Measurements from ENCODE around the gene HOOK2.

HOOK2 gene

GRCh38 chr19:12793290-12794195 lies 18.2 kb upstream of the HOOK2 start:
- DNase-seq (ENCODE audit: low spot score) = peak; percentile 99

DNA sequence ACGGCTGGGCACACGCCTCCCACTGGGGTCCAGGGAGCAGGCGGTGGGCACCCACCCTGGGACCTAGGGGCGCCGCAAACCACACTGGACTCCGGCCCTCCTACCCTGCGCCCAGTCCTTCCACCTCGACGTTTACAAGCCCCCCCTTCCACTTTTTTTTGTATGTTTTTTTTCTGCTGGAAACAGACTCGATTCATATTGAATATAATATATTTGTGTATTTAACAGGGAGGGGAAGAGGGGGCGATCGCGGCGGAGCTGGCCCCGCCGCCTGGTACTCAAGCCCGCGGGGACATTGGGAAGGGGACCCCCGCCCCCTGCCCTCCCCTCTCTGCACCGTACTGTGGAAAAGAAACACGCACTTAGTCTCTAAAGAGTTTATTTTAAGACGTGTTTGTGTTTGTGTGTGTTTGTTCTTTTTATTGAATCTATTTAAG lies 17.5 kb upstream of the HOOK2 start:
- no peak for DNase-seq (ENCODE audit: low spot score)

- DNase-seq (ENCODE audit: low spot score) = peak; percentile 80
These were observed 16.9 kb upstream of the HOOK2 start for GRCh38 chr19:12792051-12792852.

- DNase-seq (ENCODE audit: low spot score) = peak; percentile 96
These were observed 16.1 kb upstream of the HOOK2 start, which contains the start of gene JUNB for GRCh38 chr19:12791345-12792050. TSS of gene JUNB (plus strand) at chr19:12791486. CDS start at chr19:12791772, 286 bp downstream.

DNA sequence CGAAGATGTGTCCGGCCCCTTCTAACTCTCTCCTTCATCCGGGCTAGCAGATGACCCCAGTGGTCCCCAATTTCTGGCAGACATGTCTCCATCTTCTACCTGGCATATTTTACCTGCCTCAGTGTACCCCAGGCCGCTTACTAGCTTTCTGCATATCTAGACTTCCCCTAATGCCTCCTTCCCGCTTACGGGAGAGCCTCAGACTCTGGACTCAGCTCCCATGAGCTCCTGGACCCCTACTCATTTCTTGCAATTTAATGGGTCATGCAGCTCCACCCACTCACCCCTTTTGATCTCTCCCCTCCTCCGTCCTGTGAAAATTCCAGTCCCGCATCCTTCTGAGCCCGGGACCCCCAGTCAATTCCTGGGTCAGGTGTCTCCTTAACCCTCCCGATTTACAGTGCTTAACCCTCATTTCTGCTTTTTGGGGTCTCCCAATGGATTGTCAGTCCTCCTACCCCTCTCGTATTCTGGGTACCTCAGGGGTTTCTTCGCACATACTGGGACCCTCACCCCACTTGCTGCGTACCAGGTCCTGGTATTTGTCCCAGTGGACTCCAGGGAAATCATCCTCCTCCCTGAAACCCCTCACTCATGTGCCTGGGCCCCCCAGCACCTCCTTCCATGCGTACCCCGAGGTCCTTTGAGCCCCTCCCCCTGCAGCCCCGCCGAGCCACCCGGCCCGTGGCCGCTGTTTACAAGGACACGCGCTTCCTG lies 15.4 kb upstream of the HOOK2 start:
- DNase-seq (ENCODE audit: low spot score) = peak; percentile 68

- DNase-seq (ENCODE audit: low spot score) = peak; percentile 97
These were observed 14.7 kb upstream of the HOOK2 start for GRCh38 chr19:12789904-12790619.

DNA sequence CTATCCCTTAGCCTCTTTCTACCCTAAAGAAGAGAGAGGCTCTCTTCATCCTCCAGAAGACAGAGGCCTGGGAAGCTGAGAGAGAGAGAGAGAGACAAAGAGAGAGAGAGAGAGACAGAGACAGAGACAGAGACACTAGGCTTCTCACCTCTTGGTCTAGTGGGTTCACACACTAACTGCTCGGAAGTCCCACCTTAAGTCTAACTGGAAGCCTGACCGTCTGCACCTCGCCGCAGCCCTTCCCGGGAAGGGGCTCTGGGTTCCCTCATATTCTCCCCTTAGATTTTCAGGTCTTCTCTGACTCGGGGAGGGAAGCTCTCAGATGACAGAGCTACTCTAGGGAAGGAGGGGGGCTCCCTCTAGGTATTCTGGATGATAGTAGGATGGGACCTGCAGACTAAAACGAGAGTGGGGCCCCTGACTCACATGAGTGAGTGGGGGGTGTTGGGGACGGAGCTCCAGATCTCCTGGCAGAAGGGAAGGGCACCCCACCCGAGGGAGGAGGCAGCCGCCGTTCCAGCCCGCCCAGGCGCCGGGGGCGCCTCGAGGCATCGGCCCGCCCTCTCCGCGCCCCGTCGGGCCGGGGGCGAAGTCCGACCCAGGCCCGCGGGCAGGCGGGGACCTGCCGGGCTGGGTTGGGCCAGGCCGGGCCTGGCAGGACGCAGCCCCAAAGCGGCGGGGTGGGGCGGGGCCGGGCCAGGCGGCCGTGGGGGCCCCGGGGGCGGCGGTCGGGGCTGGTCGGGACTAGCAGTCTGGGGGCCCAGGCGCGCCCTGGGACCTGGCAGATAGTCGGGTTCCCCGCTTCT lies 13.9 kb upstream of the HOOK2 start:
- DNase-seq (ENCODE audit: low spot score) = peak; percentile 68

DNA sequence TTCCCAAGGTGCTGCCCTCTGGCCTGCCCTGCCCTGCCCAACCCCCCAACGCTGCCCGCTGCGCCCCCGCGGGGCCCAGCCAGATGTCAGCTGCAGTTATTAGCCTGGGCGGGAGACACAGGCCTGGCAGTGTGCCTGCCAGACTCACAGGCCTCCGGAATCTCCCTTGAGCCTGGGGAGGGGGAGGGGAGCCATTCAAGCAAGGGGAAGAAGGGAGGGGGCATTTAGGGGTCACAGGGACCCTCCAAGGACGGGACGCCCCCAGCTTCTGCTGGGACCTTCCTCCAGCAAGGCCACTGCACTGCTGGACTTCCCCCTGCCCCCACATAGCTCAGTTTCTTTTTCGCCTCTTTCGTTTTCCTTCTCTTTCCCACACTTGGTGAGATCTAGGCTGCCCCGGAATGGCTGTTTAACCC lies 13.3 kb upstream of the HOOK2 start:
- peak; percentile 83 for DNase-seq (ENCODE audit: low spot score)

DNA sequence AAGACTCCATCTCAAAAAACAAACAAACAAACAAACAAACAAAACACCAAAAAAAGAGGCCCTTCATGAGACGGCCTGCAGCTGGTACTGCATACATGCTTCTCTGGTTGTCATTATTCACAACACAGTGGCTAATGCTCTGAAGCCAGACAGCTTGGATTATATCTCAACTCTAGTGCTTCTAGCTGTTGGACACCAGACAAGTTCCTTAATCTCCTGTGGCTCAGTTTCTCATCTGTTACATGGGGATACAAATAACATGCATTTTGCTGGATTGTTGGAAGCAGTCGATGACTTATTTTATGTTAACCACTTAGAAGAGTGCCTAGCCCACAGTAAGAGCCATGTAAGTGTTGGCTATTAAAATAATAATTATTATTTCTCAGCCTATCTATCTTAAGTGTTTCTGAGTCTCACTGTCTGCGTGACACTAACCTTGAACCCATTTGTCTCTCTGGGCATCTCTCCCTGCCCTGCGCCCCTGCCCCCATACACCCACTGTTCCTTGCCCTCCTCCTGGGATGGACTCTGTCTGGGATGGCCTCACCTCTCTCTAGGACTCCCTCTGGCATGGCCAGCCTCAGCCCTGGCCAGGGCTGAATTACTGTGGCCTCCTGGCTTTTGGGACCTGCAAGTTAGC lies 12.8 kb upstream of the HOOK2 start:
- DNase-seq (ENCODE audit: low spot score) = peak; percentile 58

- DNase-seq (ENCODE audit: low spot score) = no peak
These were observed 12.1 kb upstream of the HOOK2 start for GRCh38 chr19:12787458-12787857.

GRCh38 chr19:12786952-12787351 lies 11.6 kb upstream of the HOOK2 start:
- peak; percentile 40 for DNase-seq (ENCODE audit: low spot score)

GRCh38 chr19:12786141-12786870 lies 11.0 kb upstream of the HOOK2 start:
- peak; percentile 61 for DNase-seq (ENCODE audit: low spot score)

- peak; percentile 62 for DNase-seq (ENCODE audit: low spot score)
These were observed 10.2 kb upstream of the HOOK2 start for GRCh38 chr19:12785431-12786031.

- DNase-seq (ENCODE audit: low spot score) = no peak
These were observed 9.6 kb upstream of the HOOK2 start for GRCh38 chr19:12784871-12785430.

DNA sequence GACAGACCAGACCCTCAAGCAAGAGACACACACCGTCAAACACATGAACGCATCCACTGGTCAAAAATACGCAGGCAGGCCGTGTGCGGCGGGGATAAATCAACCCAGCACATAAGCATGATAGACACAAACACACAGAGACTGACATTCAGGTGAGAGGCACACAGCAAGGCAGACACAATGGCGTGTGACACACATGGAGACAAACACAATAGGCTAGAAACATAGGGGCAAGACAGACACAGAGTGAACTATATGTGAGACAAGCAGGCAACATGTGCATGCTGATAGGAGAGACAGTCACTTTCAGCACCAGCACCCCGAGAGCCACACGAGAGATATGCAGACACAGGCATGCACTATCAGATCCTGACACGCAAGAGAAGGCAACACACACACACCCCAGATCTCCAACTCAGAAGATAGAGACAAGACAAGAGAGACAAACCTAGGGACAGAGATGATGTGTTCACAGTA lies 9.1 kb upstream of the HOOK2 start:
- DNase-seq (ENCODE audit: low spot score) = peak; percentile 78

DNA sequence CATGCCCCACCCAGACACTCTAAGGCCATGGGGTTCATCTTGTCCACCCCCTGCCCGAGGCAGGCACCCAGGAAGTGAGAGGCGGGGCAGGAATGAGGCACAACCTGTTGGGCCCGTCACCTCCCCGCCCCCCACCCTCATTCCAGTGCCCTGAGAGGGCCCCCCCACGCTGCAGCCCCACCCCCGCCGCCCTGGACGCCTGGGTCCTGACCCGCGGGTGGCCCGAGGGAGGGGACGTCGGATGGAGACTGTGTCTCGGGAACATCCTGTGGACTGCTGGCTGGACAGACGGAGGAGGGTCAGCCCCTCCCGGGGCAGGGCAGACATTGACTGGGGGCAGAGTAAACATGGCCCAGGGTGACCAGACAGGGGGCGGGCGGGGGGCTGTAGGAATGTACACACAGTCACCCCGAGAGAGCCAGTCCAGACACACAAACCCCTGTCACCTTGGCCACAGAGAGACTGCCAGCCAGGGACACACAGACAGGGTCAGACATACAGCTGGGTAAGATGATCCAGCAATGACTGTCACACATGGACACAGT lies 8.6 kb upstream of the HOOK2 start:
- peak; percentile 52 for DNase-seq (ENCODE audit: low spot score)

DNA sequence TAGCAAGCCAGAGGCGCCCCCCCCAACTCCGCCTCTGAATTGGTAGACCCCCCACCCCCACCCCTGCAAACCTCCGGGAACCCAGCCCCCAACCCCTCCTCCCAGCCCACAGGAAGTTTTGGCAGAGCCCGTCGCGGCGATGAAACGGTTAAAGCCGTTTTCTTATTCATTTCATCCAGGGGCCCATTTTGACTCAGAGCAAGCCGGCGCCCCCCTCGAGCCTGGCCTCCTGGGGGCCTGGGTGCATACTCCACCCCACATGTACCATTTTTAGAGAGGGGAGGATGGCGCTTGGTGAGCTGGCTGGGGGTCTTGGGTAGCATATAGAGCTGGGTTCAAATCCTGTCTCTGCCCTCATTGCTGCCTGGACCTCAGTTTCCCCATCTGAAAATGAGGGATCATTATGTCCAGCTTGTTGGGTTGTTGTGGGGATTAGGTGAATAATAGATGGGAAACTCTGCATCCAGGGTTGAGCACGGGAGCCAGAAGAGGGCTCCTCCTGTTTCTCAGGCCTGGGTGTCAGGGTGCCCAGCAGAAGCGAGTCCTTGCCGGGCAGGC lies 8.0 kb upstream of the HOOK2 start:
- DNase-seq (ENCODE audit: low spot score) = no peak

Data from hematopoietic multipotent progenitor cell treated with erythropoietin and hydrocortisone succinate and interleukin-3 and kit ligand, for 17 days (in vitro differentiated cells).